Activated CD8-positive, alpha-beta memory T cell treated with anti-CD3 and anti-CD28 coated beads for 48 hours (primary cell): ENCODE data around the gene TNRC18.

Source experiments
- DNase-seq, 3 experiments: peaks; one replicate each; pipeline ENCODE4 v3.0.0-alpha.2; 2020; ENCODE audit warnings: low read depth in 2 of 3, low spot score in 2 of 3

TNRC18 gene

GRCh38 chr7:5429857-5430611 is 6.4 kb upstream of the TNRC18 start:
- DNase-seq, result no peak

- no peak for DNase-seq
These were observed 5.7 kb upstream of the TNRC18 start for GRCh38 chr7:5429253-5429856.

GRCh38 chr7:5428478-5429252 is 5.0 kb upstream of the TNRC18 start:
- DNase-seq, result no peak

- DNase-seq, result no peak
These were observed 2.5 kb upstream of the TNRC18 start for GRCh38 chr7:5426226-5426475.

- DNase-seq, result no peak
These were observed 2.0 kb upstream of the TNRC18 start for GRCh38 chr7:5425507-5426225.

- no peak for DNase-seq
These were observed 1.3 kb upstream of the TNRC18 start for GRCh38 chr7:5424749-5425506.

GRCh38 chr7:5423976-5424748 is 528 bp upstream of the TNRC18 start:
- peak in 1 of 3 experiments; percentile 27 for DNase-seq

GRCh38 chr7:5422396-5423305 is 983 bp downstream of the TNRC18 start:
- DNase-seq, result no peak

- DNase-seq, result no peak
These were observed 1.8 kb downstream of the TNRC18 start for GRCh38 chr7:5421714-5422395.

GRCh38 chr7:5420881-5421713 is 2.5 kb downstream of the TNRC18 start:
- peak in 1 of 3 experiments; percentile 19 for DNase-seq

- peak in 1 of 3 experiments; percentile 11 for DNase-seq
These were observed 3.4 kb downstream of the TNRC18 start for GRCh38 chr7:5420067-5420880.

GRCh38 chr7:5419539-5420066 is 4.0 kb downstream of the TNRC18 start:
- no peak for DNase-seq

- DNase-seq, result no peak
These were observed 5.4 kb downstream of the TNRC18 start for GRCh38 chr7:5418285-5418582.

GRCh38 chr7:5417106-5418071 is 6.2 kb downstream of the TNRC18 start:
- no peak for DNase-seq

- DNase-seq, result no peak
These were observed 8.7 kb downstream of the TNRC18 start for GRCh38 chr7:5414916-5415315.

GRCh38 chr7:5413449-5413786 is 10.2 kb downstream of the TNRC18 start:
- no peak for DNase-seq
